Stimulated activated CD4-positive, alpha-beta T cell treated with anti-CD3 and anti-CD28 coated beads, Interleukin-4, amount 100 ng/mL, for 4 hours (primary cell): Measurements from ENCODE around the gene ATP8B3.
A peak's percentile ranks its signal among the peaks of the same experiment; 100 is the strongest.

Experiments
- DNase-seq, 2 experiments: peaks; one replicate each; pipeline ENCODE4 v3.0.0-alpha.2; 2020

The ATP8B3 gene

DNA sequence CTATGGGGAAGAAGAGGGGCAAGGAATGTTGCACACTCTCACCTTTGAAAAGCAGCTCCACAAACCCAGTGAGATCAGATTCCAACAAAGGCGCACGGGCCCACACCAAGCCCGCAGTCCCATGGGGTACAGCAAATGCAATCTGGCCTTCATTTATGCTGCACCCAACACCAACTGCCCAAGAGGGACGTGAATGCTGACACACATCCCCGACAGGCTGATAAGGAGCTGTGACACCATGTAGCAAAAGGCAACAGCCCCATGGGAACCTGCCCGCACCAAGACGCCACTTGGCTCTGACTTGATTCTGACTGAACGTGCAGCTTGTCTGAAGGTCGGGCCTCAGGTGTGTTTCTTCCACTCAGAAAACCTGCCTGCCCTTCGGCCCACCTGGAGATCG, 18.9 kb upstream of the ATP8B3 start:
- no peak for DNase-seq

DNA sequence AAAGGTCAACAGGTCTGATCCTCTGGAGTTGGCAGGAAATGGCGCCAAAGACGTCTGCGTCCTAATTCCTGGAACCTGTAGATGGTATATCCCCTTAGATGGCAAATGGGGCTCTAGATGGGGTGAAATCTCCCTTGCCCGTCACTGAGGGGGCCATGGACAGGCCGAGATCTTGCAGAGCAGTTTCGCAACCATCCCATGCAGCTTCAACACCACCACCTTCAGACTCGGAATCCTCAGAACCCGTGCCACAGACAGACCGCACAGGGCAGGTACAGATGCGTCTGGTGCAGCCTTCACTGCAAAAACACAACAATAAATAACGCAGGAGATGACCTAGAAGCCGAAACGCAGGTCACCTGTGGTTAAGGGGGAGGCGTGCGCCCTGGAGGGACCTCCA, 18.5 kb upstream of the ATP8B3 start:
- DNase-seq = no peak

DNA sequence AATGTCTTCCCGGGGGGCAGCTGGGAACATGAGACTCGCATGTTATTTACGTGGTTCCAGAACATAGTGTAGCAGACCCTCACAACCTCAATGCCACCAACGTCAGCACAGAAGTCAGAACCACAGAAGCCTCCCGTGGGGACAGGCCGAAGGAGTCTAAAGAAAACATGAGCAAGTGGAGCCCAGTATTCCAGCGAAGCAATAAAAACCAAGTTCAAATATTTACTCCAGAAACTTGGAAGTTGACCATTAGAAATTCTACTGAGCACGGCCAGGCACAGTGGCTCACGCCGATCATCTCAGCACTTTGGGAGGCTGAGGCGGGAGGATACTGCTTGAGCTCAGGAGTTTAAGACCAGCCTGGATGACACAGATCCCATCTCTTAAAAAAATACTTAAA, 17.9 kb upstream of the ATP8B3 start:
- no peak for DNase-seq

DNA sequence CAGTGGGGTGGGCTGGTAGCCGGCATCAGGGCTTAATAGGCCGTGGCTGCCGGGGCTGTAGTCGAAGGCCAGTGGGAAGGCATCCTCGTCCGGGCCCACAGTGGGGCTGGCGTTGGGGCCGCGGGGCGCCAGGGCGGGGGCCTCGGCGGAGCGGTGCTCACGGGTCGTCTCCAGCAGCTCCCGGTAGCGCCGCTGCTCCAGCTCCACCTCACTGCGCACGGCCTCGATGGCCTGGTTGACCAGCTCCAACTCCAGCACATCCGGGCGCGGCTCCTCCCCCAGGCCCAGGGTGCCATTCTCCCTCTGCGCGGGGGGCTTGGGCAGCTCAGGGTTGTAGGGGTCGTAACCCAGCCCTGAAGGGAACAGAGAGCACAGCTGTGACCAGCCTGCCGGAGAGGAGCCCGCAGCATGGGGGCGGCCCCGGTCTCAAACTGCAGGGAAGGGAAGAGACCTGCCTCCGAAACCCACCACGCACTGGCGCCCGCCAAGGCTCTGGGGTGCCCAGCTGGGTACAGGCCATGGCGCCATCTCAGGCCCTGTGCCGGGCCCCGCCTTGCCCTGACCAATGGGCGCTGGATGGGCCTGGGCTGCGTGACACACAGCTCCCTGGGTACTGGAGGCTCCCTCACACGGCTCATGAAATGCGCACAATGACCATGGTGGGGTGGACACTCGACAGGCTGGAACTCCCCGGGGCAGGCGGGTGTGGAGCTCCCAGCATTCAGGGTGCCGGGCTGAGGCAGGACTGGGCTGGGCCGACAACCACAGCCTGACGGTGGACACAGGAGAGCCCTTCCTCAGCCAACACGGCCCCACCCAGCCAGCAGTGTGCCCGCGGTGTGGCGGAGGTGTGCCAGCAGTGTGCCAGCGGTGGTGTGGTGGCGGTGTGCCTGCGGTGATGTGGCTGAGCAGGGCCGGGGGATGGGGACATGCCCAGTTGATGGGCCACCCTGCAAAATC, 16.5 kb upstream of the ATP8B3 start:
- no peak for DNase-seq

DNA sequence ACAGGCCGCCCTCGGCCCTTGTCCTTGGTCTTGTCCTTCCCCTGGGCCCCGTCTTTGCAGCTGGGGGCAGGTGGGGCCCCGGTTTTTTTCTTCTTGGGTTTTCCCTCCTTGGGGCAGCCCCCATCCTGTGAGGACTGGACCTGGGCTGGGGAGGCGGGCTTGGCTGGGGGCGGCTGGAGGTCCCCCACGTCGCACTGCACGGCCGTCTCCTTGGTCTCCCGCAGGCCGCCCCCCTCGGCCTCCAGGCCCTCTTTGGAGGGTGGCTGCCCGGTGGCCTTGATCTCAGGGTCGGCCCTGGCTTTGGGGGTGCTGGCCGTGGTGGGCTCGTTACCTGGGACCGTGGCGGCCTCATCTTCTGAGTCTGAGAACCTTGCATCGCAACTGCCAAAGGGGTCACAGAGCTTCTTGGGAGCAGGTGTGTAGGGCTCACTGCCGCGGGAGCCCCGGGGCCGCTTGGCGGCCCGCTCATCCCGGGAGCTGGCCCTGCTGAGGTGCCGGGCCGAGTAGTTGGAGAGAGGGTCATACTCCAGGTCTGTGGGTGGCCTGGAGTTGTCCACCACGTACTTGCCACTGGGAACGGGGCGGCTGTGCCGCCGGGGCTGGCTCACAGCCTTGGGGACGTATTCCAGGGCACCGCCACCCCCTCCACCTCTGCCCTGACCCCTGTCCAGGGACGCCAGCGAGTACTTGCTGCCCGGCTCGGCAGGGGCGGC, 15.6 kb upstream of the ATP8B3 start:
- DNase-seq = no peak

DNA sequence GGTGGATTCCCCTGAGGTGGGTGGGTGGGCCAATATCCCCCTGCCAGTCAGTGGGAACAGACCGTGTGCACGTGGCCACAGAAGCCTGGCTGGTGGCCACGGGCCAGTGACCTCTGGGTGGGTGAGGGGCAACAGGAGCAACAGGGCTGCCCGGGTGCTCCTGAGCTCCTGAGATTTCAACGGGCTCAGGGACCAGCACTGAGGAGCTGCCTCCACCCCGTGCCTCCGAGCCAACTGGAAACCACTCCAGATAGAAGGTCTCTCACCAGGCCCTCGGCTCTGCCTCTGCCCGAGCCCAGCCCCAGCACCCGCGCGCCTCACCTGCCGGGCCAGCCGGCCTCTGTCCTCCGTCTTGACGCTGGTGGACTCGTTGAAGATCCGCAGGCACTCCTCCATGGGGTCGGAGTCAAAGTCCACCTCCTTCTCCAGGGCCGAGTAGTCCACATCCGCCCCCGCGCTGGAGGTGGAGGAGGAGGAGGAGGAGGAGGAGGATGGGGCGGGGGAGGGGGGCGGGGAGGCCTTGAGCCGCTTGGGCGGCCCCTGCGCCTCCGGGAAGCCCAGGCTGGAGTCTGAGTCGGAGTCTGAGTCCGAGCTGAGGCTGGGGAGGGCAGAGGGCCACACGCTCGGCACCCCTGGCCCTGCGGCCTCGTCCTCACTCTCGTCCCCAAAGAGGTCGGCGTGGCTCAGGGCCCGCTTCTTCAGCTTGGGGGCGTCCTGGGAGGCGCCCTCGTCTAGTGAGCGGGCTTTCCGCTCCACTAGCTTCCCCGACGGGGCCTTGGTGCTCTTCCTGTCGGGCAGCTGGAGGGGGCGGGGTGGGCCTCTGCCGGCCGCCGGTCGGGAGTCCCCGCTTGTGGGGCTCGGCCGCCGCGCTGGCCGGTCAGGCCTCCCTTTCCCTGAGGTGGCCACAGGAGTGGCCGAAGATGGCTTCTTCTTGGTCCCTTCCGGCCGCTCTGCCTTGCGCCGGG, 14.8 kb upstream of the ATP8B3 start:
- DNase-seq = no peak

DNA sequence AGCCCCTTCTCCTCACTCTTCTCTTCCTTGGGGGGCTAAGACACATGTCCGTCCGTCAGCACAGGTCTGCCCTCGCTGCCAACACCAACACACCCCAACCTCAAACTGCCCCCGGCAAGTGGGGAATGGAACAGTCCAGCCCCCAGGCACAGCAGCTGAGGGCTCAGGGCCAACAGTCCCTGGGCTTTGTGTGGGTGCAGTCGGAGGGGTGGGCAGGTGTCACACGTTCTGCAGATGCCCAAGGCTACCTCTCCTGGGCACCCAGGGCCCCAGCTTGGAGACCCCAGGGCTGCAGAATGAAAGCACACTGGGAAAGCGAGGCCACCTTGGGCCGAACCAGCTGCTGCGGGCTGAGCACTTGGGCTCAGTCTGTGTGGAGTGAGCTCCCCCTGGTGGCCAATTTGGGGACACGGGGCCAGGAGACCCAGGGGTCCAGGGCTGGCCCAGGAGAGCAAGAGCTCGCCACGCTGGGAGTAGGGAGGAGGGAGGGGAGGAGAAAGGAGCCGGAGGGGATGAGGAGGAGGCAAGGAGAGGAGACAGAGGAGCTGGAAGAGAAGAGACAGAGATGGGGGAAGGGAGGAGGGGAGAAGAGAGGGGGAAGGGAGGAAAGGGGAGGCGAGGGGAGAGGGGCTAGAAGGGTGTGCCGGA, 14.0 kb upstream of the ATP8B3 start:
- DNase-seq = peak; percentile 66 to 71

DNA sequence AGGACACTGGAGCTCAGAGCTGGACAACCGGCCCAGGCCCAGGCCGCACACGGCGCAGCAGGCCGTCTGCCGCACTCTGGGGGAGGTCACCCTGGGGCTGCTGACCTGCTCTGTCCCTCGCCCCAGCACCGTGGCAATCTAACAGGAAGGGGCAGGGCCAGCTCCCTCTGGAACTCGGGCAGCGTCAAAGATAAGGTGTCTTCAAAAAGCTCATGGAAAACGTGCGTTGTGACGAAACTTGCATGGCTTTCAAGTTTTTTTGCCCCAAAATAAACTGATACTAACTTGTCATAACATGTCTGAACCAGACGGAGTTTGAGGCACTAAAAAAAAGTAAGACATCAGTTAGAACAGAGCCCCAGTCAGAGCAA, 12.2 kb upstream of the ATP8B3 start:
- no peak for DNase-seq

DNA sequence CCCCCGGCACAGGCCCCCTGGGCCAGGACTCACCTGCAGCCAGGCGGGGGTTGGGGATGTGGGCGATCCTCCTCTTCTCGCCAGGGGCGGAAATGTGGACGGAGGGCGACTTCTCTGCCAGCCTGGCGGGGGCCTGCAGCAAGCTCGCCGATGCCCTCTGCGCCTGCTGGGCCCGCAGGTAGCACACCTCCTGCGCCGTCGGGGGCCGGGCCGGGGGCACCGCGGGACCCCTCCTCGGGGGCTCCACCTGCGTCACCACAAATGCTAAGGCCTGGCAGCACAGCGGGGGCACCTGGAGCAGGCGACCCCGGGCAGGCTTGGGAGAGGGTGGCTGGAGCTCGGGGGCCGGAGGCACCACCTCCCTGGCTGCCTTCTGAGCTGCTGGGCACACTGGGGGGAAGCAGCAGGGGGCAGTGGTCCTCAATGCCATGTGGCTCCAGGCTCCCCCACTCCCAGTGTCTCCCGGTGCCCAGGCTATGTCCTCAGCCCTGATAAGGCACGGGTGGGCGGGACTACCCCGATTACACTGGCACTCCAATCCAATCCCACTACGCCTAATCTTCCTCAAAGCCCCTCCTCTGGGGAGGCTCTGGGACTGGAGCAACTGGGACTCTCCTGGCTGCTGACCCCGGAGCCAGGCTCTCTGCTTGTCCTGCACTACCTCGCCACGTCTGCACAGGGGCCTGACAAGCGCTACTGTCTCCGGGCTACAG, 11.6 kb upstream of the ATP8B3 start:
- no peak for DNase-seq

DNA sequence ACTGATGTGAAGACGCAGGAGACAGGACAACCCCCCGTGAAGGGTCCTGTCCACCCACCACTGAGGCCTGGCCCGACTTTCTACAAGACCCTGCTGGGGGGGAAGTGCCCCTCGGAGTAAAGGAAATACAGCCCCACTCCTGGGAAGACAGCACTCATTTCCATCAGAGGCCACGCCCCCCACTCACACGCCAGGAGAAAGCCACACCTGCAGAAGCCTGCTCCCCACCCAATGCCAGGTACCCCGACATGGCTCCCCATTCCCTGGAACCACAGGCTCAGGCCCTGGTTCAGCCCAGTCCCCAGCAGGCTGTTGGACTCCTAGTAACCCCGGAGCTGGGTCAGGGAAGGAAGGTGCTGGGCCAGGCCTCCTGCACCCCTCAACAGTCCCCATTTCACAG, 10.9 kb upstream of the ATP8B3 start:
- no peak for DNase-seq

DNA sequence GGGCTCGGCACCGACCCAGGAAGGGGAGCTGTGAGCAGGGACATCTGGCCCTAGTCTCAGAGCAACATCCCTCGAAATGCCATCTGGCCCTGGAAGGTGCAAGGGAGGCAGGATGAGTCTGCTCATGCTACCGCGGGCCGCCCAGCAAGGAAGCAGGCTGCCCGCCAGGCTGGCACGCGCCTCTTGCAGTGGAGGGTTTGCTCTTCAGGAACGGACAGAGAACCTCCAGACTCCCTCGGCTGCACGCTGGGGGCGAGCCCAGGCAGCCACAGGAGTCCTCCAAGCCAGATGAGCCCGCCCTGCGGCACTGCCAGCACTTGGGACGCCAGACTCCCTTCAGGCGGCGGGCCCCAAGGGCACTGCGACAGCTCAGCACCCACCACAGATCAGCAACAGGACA, 10.1 kb upstream of the ATP8B3 start:
- DNase-seq = no peak

DNA sequence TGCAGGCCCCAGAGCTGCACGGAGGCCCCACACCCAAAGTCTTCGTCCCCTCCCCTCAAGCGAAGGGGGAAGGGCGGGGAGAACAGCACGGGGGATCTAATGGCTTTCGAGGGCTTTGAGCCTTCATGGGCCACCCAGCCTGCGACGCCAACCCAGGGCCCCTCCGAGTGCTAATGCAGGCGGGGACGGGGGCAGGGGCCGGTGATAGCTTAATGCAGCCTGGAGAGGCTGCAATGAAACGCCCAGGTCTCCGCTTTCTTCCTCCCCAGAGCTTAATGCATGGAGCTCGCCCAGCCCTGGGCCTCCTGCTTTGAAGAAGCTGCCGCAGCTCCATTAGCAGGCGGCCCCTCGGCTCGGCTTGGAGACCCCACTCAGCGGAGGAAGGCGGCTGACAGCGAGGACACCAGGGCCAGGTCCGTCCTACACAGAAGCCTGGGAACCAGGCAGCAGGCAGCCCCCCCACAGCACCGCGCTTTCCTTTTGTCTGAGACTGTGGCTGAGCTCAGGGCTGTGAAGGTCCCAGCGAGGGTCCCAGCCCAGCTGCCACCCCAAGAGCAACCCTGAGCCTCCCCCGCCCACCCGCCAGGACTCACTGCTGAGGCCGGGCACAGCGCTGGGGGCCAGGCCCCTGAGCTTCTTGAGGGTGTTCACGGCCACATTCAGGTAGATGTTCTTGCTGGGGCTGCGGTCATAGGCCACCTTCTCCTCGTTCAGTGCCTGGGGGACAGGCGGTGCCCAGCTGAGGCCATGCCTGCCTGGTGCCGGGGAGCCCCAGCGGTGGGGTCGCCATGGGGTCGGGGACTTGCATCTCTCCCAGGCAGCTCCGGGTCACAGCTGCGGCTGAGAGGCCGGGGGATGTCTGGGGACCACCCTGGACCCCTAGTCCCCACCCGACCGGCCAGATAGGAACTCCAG, 7.5 kb upstream of the ATP8B3 start:
- DNase-seq = no peak

DNA sequence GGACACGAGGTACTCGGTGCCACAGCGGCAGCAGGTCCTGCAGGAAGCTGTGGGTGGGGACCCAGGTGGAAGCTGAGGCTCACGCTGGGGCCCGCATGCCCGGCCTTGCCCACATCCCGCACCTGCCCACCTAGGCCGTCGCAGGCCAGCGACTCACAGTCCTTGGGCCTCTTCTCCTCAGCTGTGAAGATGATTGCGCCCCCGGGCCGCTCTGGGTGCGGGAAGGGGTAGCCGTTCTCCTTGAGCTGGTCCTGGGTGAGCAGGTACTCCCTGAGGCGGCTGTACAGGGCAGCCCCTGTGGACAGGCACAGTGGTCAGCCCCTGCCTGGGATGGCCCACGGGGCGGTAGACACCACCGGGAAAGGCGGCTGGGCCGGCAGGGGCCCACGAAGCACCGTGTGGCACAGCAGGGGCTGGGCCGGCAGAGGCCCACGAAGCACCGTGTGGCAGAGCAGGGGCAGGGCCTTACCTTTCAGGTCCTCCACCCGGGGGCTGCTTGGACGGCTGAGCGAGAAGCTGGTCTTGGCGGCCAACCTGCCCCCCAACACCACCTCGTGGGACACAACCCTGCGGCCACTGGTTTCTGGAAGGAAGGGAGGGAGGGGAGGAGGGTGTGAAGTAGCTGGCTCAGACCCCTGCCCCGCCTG, 6.6 kb upstream of the ATP8B3 start:
- no peak for DNase-seq

DNA sequence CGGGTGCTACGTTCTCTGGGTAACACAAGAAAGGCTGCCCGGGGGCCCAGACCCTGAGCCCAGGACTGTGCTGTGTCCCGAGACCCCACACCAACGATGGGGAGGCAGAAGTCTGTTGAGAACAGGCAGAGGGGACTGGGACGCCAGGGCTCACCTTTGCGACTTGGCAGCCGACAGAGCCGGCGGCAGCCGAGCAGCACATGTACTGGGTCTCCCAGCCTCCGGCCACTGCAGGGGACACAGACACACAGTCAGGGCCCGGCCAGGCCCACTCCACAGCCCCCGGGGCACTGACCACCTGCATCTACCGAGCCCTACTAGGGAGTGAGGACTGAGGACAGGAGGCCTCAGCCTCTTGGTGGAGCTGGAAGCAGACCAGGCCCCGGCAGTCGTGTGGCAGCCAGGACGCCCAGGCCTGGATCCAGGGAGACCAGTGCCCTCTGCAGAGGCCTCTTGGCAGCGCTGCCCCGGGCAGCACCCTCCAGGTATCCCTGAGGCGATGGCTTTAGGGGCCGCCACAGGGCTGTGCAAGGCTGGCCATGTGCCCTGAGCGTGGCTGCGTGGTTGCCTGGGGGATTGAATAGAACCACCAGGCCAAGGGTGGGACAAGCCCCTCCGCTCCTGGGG, 5.6 kb upstream of the ATP8B3 start:
- DNase-seq = no peak

DNA sequence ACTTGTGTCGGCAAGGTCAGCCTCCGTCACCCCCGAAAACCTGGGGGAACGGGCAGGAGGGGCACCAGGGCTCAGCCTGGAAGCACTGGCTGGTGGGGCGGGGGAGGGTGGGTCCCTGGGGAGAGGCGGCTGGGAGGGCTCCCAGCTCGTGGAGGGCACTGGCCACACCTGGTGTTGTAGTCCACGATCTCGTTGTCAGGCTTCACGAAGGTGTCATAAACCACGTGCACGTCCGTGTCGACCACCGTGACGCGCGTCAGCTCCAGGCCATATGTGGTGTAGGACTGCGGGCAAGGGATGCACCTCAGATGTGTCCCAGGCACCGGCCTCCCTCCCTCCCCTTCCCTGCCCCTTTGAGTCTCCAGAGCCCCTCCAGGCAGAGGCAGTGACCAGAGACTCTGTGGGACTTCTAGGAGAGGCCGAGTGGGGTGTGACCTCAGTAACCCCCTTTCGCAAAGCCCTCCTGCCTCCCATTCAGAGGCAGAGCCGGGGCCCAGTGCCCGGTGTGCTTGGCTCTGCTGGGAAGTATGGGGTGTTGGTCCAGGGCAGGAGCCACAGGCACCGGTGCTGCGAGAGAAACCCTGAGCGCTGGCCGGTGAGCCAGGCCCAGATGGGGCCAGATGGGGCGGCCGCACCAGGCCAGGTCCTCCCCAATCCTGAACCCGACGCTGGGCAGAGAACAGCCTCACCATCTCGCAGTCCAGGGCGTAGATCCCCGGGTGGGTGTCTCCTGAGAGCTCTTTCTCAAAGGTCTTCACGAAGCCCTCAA, 4.6 kb upstream of the ATP8B3 start:
- DNase-seq = no peak

DNA sequence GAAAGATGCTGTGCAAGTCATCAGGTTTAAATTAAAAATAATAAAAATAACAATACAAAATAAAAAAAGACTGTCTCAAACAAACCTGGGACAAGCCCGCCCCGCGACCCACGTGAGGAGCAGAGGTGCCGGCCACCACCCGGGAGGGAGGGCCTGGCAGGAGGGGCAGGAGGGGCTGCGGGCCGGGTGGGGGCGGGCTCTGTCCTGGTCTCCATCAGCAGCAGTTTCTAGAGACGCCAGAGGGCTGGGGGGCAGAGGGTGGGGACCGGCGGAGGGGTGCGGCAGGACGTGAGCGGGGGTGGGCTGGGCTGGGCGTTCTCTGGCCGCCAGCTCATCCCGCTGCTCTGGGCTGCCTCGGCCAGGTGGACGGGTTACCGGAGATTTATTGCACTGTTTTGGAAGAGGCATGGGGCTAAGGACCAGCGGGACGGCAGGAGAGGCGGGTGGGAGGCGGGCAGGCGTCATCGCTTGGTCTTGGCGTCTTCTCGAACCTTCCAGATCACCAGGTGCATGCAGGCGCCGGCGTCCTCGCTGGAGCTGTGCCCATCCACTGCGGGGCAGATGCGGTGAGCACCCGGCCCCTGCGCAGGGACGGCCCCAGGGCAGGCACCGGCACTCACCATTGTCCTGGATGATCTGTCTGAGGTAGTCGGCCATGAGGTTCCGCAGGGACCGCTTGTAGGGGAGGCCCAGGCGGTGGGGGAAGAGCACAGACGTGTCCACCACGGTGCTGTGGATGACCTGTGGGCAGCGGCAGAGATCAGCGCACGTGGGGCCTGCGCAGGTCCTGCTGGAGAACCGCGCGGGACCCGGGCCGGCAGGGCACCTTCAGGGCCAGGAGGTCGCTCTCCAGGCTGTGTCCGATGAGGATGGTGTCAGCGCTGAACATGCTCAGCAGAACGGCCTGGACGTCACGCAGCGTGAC, 3.8 kb upstream of the ATP8B3 start:
- no peak for DNase-seq

DNA sequence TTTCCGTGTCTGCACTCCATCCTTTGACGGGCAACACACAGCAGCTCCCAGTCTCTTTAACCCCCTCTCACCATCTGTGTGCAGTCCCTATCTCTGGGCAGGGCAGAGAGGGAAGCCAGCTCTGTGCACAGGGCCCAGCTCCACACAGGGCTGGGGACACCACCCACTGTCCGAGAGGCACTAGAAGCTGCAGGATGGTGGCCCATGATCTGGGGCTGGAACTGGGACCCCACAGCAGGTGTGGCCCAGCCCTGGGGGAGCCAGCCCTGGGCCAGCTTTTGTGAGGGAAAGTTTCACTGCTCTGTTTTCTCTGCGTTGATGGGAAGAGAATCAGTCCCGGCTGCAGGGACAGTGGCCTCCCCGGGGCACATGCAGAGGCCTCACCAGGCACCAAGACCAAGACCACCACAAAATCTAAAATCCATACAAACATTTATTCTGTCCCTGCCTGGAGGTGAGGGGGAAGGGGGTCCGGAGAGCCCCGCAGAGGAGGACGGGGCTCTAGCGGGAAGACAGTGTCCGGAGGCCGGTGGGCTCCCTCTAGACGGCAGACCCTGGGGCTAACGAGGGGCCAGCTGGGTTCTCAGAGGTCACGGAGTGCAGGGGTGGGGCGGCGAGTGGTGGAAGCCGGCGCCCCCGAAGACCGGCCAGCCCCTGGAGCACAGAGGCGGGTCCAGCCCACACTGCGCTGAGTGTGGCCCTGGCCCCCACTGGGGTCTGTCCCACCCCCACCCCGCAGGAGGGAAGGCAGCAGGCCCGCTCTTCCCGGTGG, 2.9 kb upstream of the ATP8B3 start:
- no peak for DNase-seq
